ENCODE measurements around the gene CADM2. TPM values are rescaled to one million over a fixed set of nuclear protein-coding genes. Genes with fewer than 3 reads are reported as not detected.

Gene CADM2
- total and polyA plus RNA-seq, 2 experiments from 2014 or later: 0.09 TPM; not detected in 1

- in situ Hi-C loops (cut with MboI): no loop called here
- 21 to 35% methylated on average over 1 of the region's 1 CpG for WGBS, 2 experiments (ENCODE audit: low coverage in 1 of 2, low lambda C conversion rate in 2 of 2, missing lambda C conversion rate in 2 of 2)
Observed at GRCh38 chr3:85053626-85054025, 94.8 kb downstream of the CADM2 start.

GRCh38 chr3:85054579-85054978 is 95.8 kb downstream of the CADM2 start:
- Histone ChIP-seq H3K9ac (no peak overlapping the region), H3K36me3 (ENCODE audit: low read depth) (no peaks in the 10 kb centered on the region), H3F3A (ENCODE audit: insufficient read depth) (no peaks in the 10 kb centered on the region), H3K27me3 (replicated peaks; ENCODE audit: insufficient read depth) (no peaks in the 10 kb centered on the region), H3K9me3 (ENCODE audit: low read depth) (no peaks in the 10 kb centered on the region), H2AFZ (no peak overlapping the region), H3K79me2 (ENCODE audit: insufficient read depth) (no peaks in the 10 kb centered on the region), H3K4me1 (ENCODE audit: insufficient read depth) (no peaks in the 10 kb centered on the region), H3K9me2 (ENCODE audit: insufficient read depth) (no peaks in the 10 kb centered on the region), H3K4me3 (no peak overlapping the region), H3K27ac (no peak overlapping the region), H3K4me2 (ENCODE audit: unreplicated experiment) (no peak overlapping the region), H4K20me1 (ENCODE audit: insufficient read depth) (no peaks in the 10 kb centered on the region)
- WGBS, 2 experiments (ENCODE audit: low coverage in 1 of 2, low lambda C conversion rate in 2 of 2, missing lambda C conversion rate in 2 of 2): 31 to 50% methylated on average over 3 of the region's 3 CpGs
- DNase-seq: no peak
- no peak for TF ChIP-seq EZH2phosphoT487 (IDR thresholded peaks at IDR 0.05; ENCODE audit: insufficient read depth, low read depth)
- TF ChIP-seq EZH2 (IDR thresholded peaks at IDR 0.05; ENCODE audit: insufficient read depth, poor library complexity, severe bottlenecking): no peak
- in situ Hi-C loops (cut with MboI): no loop called here

More at GRCh38 chr3:85053626-85054025, 94.8 kb downstream of the CADM2 start:
- Histone ChIP-seq H3K4me1 (ENCODE audit: insufficient read depth) (no peaks in the 10 kb centered on the region), H4K20me1 (ENCODE audit: insufficient read depth) (no peaks in the 10 kb centered on the region), H3K9me3 (ENCODE audit: low read depth) (no peaks in the 10 kb centered on the region), H3K9me2 (ENCODE audit: insufficient read depth) (no peaks in the 10 kb centered on the region), H3K36me3 (ENCODE audit: low read depth) (no peaks in the 10 kb centered on the region), H2AFZ (no peak overlapping the region), H3K9ac (no peak overlapping the region), H3F3A (ENCODE audit: insufficient read depth) (no peaks in the 10 kb centered on the region), H3K27ac (no peak overlapping the region), H3K27me3 (replicated peaks; ENCODE audit: insufficient read depth) (no peaks in the 10 kb centered on the region), H3K79me2 (ENCODE audit: insufficient read depth) (no peaks in the 10 kb centered on the region), H3K4me2 (ENCODE audit: unreplicated experiment) (no peak overlapping the region), H3K4me3 (no peak overlapping the region)
- TF ChIP-seq EZH2 (IDR thresholded peaks at IDR 0.05; ENCODE audit: insufficient read depth, poor library complexity, severe bottlenecking) (no peak), EZH2phosphoT487 (IDR thresholded peaks at IDR 0.05; ENCODE audit: insufficient read depth, low read depth) (no peak)
- DNase-seq: no peak

- WGBS, 2 experiments (ENCODE audit: low coverage in 1 of 2, low lambda C conversion rate in 2 of 2, missing lambda C conversion rate in 2 of 2): 17 to 35% methylated on average over 1 of the region's 1 CpG
- Histone ChIP-seq H3K79me2 (ENCODE audit: insufficient read depth) (no peaks in the 10 kb centered on the region), H3K27me3 (replicated peaks; ENCODE audit: insufficient read depth) (no peaks in the 10 kb centered on the region), H3K36me3 (ENCODE audit: low read depth) (no peaks in the 10 kb centered on the region), H2AFZ (no peak overlapping the region), H3K9me3 (ENCODE audit: low read depth) (no peaks in the 10 kb centered on the region), H3K4me3 (no peak overlapping the region), H3K4me1 (ENCODE audit: insufficient read depth) (no peaks in the 10 kb centered on the region), H3K27ac (no peak overlapping the region), H3F3A (ENCODE audit: insufficient read depth) (no peaks in the 10 kb centered on the region), H3K9ac (no peak overlapping the region), H3K9me2 (ENCODE audit: insufficient read depth) (no peaks in the 10 kb centered on the region), H4K20me1 (ENCODE audit: insufficient read depth) (no peaks in the 10 kb centered on the region), H3K4me2 (ENCODE audit: unreplicated experiment) (no peak overlapping the region)
- in situ Hi-C loops (cut with MboI): no loop called here
- no peak for DNase-seq
- no peak for TF ChIP-seq EZH2phosphoT487 (IDR thresholded peaks at IDR 0.05; ENCODE audit: insufficient read depth, low read depth)
- no peak for TF ChIP-seq EZH2 (IDR thresholded peaks at IDR 0.05; ENCODE audit: insufficient read depth, poor library complexity, severe bottlenecking)
Observed at GRCh38 chr3:85068911-85069310, 110.1 kb downstream of the CADM2 start.

- H3K27me3 ChIP-seq (replicated peaks; ENCODE audit: insufficient read depth): no peaks in the 10 kb centered on the region
- no peaks in the 10 kb centered on the region for H3K9me2 ChIP-seq (ENCODE audit: insufficient read depth)
- H3K9me3 ChIP-seq (ENCODE audit: low read depth): no peaks in the 10 kb centered on the region
- no peak overlapping the region for H3K9ac ChIP-seq
- no peaks in the 10 kb centered on the region for H4K20me1 ChIP-seq (ENCODE audit: insufficient read depth)
- in situ Hi-C loops (cut with MboI): no loop called here
- TF ChIP-seq EZH2 (IDR thresholded peaks at IDR 0.05; ENCODE audit: insufficient read depth, poor library complexity, severe bottlenecking) (no peak), EZH2phosphoT487 (IDR thresholded peaks at IDR 0.05; ENCODE audit: insufficient read depth, low read depth) (no peak)
- no peak overlapping the region for H2AFZ ChIP-seq
- no peaks in the 10 kb centered on the region for H3K36me3 ChIP-seq (ENCODE audit: low read depth)
- no peak for DNase-seq
- no peak overlapping the region for H3K4me2 ChIP-seq (ENCODE audit: unreplicated experiment)
- H3K79me2 ChIP-seq (ENCODE audit: insufficient read depth): no peaks in the 10 kb centered on the region
- no peaks in the 10 kb centered on the region for H3K4me1 ChIP-seq (ENCODE audit: insufficient read depth)
- no peak overlapping the region for H3K27ac ChIP-seq
- H3K4me3 ChIP-seq: no peak overlapping the region
- H3F3A ChIP-seq (ENCODE audit: insufficient read depth): no peaks in the 10 kb centered on the region
- 36 to 37% methylated on average over 5 of the region's 5 CpGs for WGBS, 2 experiments (ENCODE audit: low coverage in 1 of 2, low lambda C conversion rate in 2 of 2, missing lambda C conversion rate in 2 of 2)
Observed at GRCh38 chr3:85074003-85074402, 115.2 kb downstream of the CADM2 start.

- no peak for TF ChIP-seq EZH2phosphoT487 (IDR thresholded peaks at IDR 0.05; ENCODE audit: insufficient read depth, low read depth)
- no peak for TF ChIP-seq EZH2 (IDR thresholded peaks at IDR 0.05; ENCODE audit: insufficient read depth, poor library complexity, severe bottlenecking)
Observed at GRCh38 chr3:85075663-85076062, 116.9 kb downstream of the CADM2 start.

More at GRCh38 chr3:85075663-85076062, 116.9 kb downstream of the CADM2 start:
- DNase-seq: no peak
- Histone ChIP-seq H3K9ac (no peak overlapping the region), H3K36me3 (ENCODE audit: low read depth) (no peaks in the 10 kb centered on the region), H3K4me3 (no peak overlapping the region), H3K27ac (no peak overlapping the region), H3F3A (ENCODE audit: insufficient read depth) (no peaks in the 10 kb centered on the region), H3K9me3 (ENCODE audit: low read depth) (no peaks in the 10 kb centered on the region), H3K4me2 (ENCODE audit: unreplicated experiment) (no peak overlapping the region), H3K9me2 (ENCODE audit: insufficient read depth) (no peaks in the 10 kb centered on the region), H3K4me1 (ENCODE audit: insufficient read depth) (no peaks in the 10 kb centered on the region), H2AFZ (no peak overlapping the region), H3K79me2 (ENCODE audit: insufficient read depth) (no peaks in the 10 kb centered on the region), H4K20me1 (ENCODE audit: insufficient read depth) (no peaks in the 10 kb centered on the region), H3K27me3 (replicated peaks; ENCODE audit: insufficient read depth) (no peaks in the 10 kb centered on the region)
- in situ Hi-C loops (cut with MboI): no loop called here
- 15 to 18% methylated on average over 2 of the region's 2 CpGs for WGBS, 2 experiments (ENCODE audit: low coverage in 1 of 2, low lambda C conversion rate in 2 of 2, missing lambda C conversion rate in 2 of 2)
